ENCODE data around the gene ARL14EPL. TPM values are rescaled to one million over a fixed set of nuclear protein-coding genes. Genes with fewer than 3 reads are reported as not detected.

ARL14EPL gene
- total and polyA plus RNA-seq, 5 donors from 2014 or later = not detected

- peaks cover 15% of the 10 kb centered on the region for H3K27me3 Mint-ChIP-seq
- Histone ChIP-seq H3K27me3 (ENCODE audit: control insufficient read depth, insufficient read depth, low read length) (peaks cover 9% of the 10 kb centered on the region), H3K4me3 (ENCODE audit: low read depth, low read length) (no peak overlapping the region), H3K27ac (ENCODE audit: insufficient read depth, low read length, poor library complexity, severe bottlenecking) (no peak overlapping the region), H3K36me3 (ENCODE audit: control insufficient read depth, insufficient read depth, low read length) (no peaks in the 10 kb centered on the region), H3K9me3 (ENCODE audit: control insufficient read depth in 2 of 2, low read length in 2 of 2) (no peaks in the 10 kb centered on the region), H3K4me1 (ENCODE audit: control insufficient read depth, insufficient read depth, low read length, poor library complexity, severe bottlenecking) (no peaks in the 10 kb centered on the region)
- H3K4me1 Mint-ChIP-seq = no peaks in the 10 kb centered on the region
- H3K9me3 Mint-ChIP-seq = peaks cover 0 to 2% (median 0%) of the 10 kb centered on the region in 7 donors
- no peak overlapping the region for H3K4me3 Mint-ChIP-seq
- DNase-seq = no peak
- no peaks in the 10 kb centered on the region for H3K36me3 Mint-ChIP-seq
- ATAC-seq (ENCODE audit: low read depth in 2 of 2) = no peak
- no peak overlapping the region for H3K27ac Mint-ChIP-seq
These were observed 26.2 kb downstream of the ARL14EPL start for GRCh38 chr5:116058346-116058936.

- ATAC-seq (ENCODE audit: low read depth in 2 of 2) (no peak), DNase-seq (no peak)
- no peaks in the 10 kb centered on the region for H3K4me1 Mint-ChIP-seq
- H3K36me3 ChIP-seq (ENCODE audit: control insufficient read depth, insufficient read depth, low read length) = no peaks in the 10 kb centered on the region
- peaks cover 15% of the 10 kb centered on the region for H3K27me3 ChIP-seq (ENCODE audit: control insufficient read depth, insufficient read depth, low read length)
- H3K36me3 Mint-ChIP-seq = no peaks in the 10 kb centered on the region
- H3K4me3 Mint-ChIP-seq = no peak overlapping the region
- no peak overlapping the region for H3K27ac Mint-ChIP-seq
- H3K4me1 ChIP-seq (ENCODE audit: control insufficient read depth, insufficient read depth, low read length, poor library complexity, severe bottlenecking) = no peaks in the 10 kb centered on the region
- no peaks in the 10 kb centered on the region for H3K9me3 ChIP-seq (ENCODE audit: control insufficient read depth in 2 of 2, low read length in 2 of 2)
- H3K9me3 Mint-ChIP-seq = no peaks in the 10 kb centered on the region
- H3K4me3 ChIP-seq (ENCODE audit: low read depth, low read length) = no peak overlapping the region
- H3K27me3 Mint-ChIP-seq = peaks cover 24% of the 10 kb centered on the region
- H3K27ac ChIP-seq (ENCODE audit: insufficient read depth, low read length, poor library complexity, severe bottlenecking) = no peak overlapping the region
These were observed 30.1 kb downstream of the ARL14EPL start for GRCh38 chr5:116062352-116062751.

GRCh38 chr5:116063950-116064349 is 31.7 kb downstream of the ARL14EPL start:
- H3K9me3 ChIP-seq (ENCODE audit: control insufficient read depth in 2 of 2, low read length in 2 of 2) = no peaks in the 10 kb centered on the region
- no peaks in the 10 kb centered on the region for H3K36me3 ChIP-seq (ENCODE audit: control insufficient read depth, insufficient read depth, low read length)
- no peak overlapping the region for H3K4me3 Mint-ChIP-seq
- peaks cover 30% of the 10 kb centered on the region for H3K27me3 Mint-ChIP-seq
- ATAC-seq (ENCODE audit: low read depth in 2 of 2) = no peak
- no peak for DNase-seq
- H3K27me3 ChIP-seq (ENCODE audit: control insufficient read depth, insufficient read depth, low read length) = peaks cover 18% of the 10 kb centered on the region
- no peak overlapping the region for H3K4me3 ChIP-seq (ENCODE audit: low read depth, low read length)
- no peak overlapping the region for H3K27ac Mint-ChIP-seq
- H3K27ac ChIP-seq (ENCODE audit: insufficient read depth, low read length, poor library complexity, severe bottlenecking) = no peak overlapping the region
- no peaks in the 10 kb centered on the region for H3K4me1 ChIP-seq (ENCODE audit: control insufficient read depth, insufficient read depth, low read length, poor library complexity, severe bottlenecking)
- no peaks in the 10 kb centered on the region for H3K36me3 Mint-ChIP-seq
- no peaks in the 10 kb centered on the region for H3K4me1 Mint-ChIP-seq
- H3K9me3 Mint-ChIP-seq = no peaks in the 10 kb centered on the region

- H3K27me3 Mint-ChIP-seq = peaks cover 33% of the 10 kb centered on the region
These were observed 35.9 kb downstream of the ARL14EPL start for GRCh38 chr5:116068028-116068632.

GRCh38 chr5:116071211-116071610 is 38.9 kb downstream of the ARL14EPL start:
- H3K36me3 ChIP-seq (ENCODE audit: control insufficient read depth, insufficient read depth, low read length) = no peaks in the 10 kb centered on the region
- no peak overlapping the region for H3K4me3 ChIP-seq (ENCODE audit: low read depth, low read length)
- H3K4me1 Mint-ChIP-seq = peaks cover 0 to 5% (median 0%) of the 10 kb centered on the region in 4 donors
- H3K4me3 Mint-ChIP-seq = no peak overlapping the region
- H3K36me3 Mint-ChIP-seq = no peaks in the 10 kb centered on the region
- no peak for DNase-seq
- no peak for ATAC-seq (ENCODE audit: low read depth in 2 of 2)
- H3K27ac ChIP-seq (ENCODE audit: insufficient read depth, low read length, poor library complexity, severe bottlenecking) = no peak overlapping the region
- no peak overlapping the region for H3K27ac Mint-ChIP-seq
- no peaks in the 10 kb centered on the region for H3K9me3 Mint-ChIP-seq
- no peaks in the 10 kb centered on the region for H3K4me1 ChIP-seq (ENCODE audit: control insufficient read depth, insufficient read depth, low read length, poor library complexity, severe bottlenecking)
- H3K27me3 ChIP-seq (ENCODE audit: control insufficient read depth, insufficient read depth, low read length) = peaks cover 25% of the 10 kb centered on the region
- peaks cover 26% of the 10 kb centered on the region for H3K27me3 Mint-ChIP-seq
- no peaks in the 10 kb centered on the region for H3K9me3 ChIP-seq (ENCODE audit: control insufficient read depth in 2 of 2, low read length in 2 of 2)

More at GRCh38 chr5:116068028-116068632, 35.9 kb downstream of the ARL14EPL start:
- no peaks in the 10 kb centered on the region for H3K36me3 ChIP-seq (ENCODE audit: control insufficient read depth, insufficient read depth, low read length)
- Mint-ChIP-seq H3K36me3 (no peaks in the 10 kb centered on the region), H3K4me1 (no peaks in the 10 kb centered on the region), H3K9me3 (no peaks in the 10 kb centered on the region), H3K4me3 (no peak overlapping the region), H3K27ac (no peak overlapping the region)
- ATAC-seq (ENCODE audit: low read depth in 2 of 2) (no peak), DNase-seq (peak in 2 of 3 donors; percentile 44 to 71)
- peaks cover 24% of the 10 kb centered on the region for H3K27me3 ChIP-seq (ENCODE audit: control insufficient read depth, insufficient read depth, low read length)
- H3K27ac ChIP-seq (ENCODE audit: insufficient read depth, low read length, poor library complexity, severe bottlenecking) = no peak overlapping the region
- no peaks in the 10 kb centered on the region for H3K4me1 ChIP-seq (ENCODE audit: control insufficient read depth, insufficient read depth, low read length, poor library complexity, severe bottlenecking)
- H3K4me3 ChIP-seq (ENCODE audit: low read depth, low read length) = no peak overlapping the region
- no peaks in the 10 kb centered on the region for H3K9me3 ChIP-seq (ENCODE audit: control insufficient read depth in 2 of 2, low read length in 2 of 2)

GRCh38 chr5:116075191-116075831 is 43.0 kb downstream of the ARL14EPL start:
- peaks cover 18% of the 10 kb centered on the region for H3K27me3 ChIP-seq (ENCODE audit: control insufficient read depth, insufficient read depth, low read length)
- no peak overlapping the region for H3K4me3 ChIP-seq (ENCODE audit: low read depth, low read length)
- Mint-ChIP-seq H3K27me3 (peaks cover 18% of the 10 kb centered on the region), H3K9me3 (peaks cover 0 to 1% (median 0%) of the 10 kb centered on the region in 7 donors), H3K27ac (no peak overlapping the region), H3K36me3 (no peaks in the 10 kb centered on the region), H3K4me1 (peaks cover 0 to 5% (median 2%) of the 10 kb centered on the region in 4 donors), H3K4me3 (no peak overlapping the region)
- no peaks in the 10 kb centered on the region for H3K4me1 ChIP-seq (ENCODE audit: control insufficient read depth, insufficient read depth, low read length, poor library complexity, severe bottlenecking)
- DNase-seq (no peak), ATAC-seq (ENCODE audit: low read depth in 2 of 2) (no peak)
- no peaks in the 10 kb centered on the region for H3K9me3 ChIP-seq (ENCODE audit: control insufficient read depth in 2 of 2, low read length in 2 of 2)
- H3K36me3 ChIP-seq (ENCODE audit: control insufficient read depth, insufficient read depth, low read length) = no peaks in the 10 kb centered on the region
- no peak overlapping the region for H3K27ac ChIP-seq (ENCODE audit: insufficient read depth, low read length, poor library complexity, severe bottlenecking)

- Histone ChIP-seq H3K4me1 (ENCODE audit: control insufficient read depth, insufficient read depth, low read length, poor library complexity, severe bottlenecking) (no peaks in the 10 kb centered on the region), H3K9me3 (ENCODE audit: control insufficient read depth in 2 of 2, low read length in 2 of 2) (no peaks in the 10 kb centered on the region), H3K27me3 (ENCODE audit: control insufficient read depth, insufficient read depth, low read length) (peaks cover 15% of the 10 kb centered on the region), H3K4me3 (ENCODE audit: low read depth, low read length) (no peak overlapping the region), H3K36me3 (ENCODE audit: control insufficient read depth, insufficient read depth, low read length) (no peaks in the 10 kb centered on the region), H3K27ac (ENCODE audit: insufficient read depth, low read length, poor library complexity, severe bottlenecking) (no peak overlapping the region)
- Mint-ChIP-seq H3K27ac (no peak overlapping the region), H3K27me3 (peaks cover 18% of the 10 kb centered on the region), H3K4me1 (peaks cover 3 to 5% (median 3%) of the 10 kb centered on the region in 4 donors), H3K36me3 (no peaks in the 10 kb centered on the region), H3K9me3 (peaks cover 0 to 1% (median 0%) of the 10 kb centered on the region in 7 donors), H3K4me3 (no peak overlapping the region)
- DNase-seq (no peak), ATAC-seq (ENCODE audit: low read depth in 2 of 2) (peak; percentile 43 to 68)
These were observed 44.2 kb downstream of the ARL14EPL start for GRCh38 chr5:116076496-116076895.
